GM12801 (cell line): ENCODE data around the gene NLRC3.

Source experiments
- TF ChIP-seq, protein P1 (sequence below): IDR thresholded peaks from one replicate; pipeline ENCODE4 v1.5.1; 2011; ENCODE audit warnings: control low read depth; ENCODE audit not compliant: insufficient read length; ENCODE audit errors: extremely low read depth

The NLRC3 gene

GRCh38 chr16:3564130-3564888 lies 12.9 kb downstream of the NLRC3 start:
- TF ChIP-seq, protein P1, sequence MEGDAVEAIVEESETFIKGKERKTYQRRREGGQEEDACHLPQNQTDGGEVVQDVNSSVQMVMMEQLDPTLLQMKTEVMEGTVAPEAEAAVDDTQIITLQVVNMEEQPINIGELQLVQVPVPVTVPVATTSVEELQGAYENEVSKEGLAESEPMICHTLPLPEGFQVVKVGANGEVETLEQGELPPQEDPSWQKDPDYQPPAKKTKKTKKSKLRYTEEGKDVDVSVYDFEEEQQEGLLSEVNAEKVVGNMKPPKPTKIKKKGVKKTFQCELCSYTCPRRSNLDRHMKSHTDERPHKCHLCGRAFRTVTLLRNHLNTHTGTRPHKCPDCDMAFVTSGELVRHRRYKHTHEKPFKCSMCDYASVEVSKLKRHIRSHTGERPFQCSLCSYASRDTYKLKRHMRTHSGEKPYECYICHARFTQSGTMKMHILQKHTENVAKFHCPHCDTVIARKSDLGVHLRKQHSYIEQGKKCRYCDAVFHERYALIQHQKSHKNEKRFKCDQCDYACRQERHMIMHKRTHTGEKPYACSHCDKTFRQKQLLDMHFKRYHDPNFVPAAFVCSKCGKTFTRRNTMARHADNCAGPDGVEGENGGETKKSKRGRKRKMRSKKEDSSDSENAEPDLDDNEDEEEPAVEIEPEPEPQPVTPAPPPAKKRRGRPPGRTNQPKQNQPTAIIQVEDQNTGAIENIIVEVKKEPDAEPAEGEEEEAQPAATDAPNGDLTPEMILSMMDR = no peak

DNA sequence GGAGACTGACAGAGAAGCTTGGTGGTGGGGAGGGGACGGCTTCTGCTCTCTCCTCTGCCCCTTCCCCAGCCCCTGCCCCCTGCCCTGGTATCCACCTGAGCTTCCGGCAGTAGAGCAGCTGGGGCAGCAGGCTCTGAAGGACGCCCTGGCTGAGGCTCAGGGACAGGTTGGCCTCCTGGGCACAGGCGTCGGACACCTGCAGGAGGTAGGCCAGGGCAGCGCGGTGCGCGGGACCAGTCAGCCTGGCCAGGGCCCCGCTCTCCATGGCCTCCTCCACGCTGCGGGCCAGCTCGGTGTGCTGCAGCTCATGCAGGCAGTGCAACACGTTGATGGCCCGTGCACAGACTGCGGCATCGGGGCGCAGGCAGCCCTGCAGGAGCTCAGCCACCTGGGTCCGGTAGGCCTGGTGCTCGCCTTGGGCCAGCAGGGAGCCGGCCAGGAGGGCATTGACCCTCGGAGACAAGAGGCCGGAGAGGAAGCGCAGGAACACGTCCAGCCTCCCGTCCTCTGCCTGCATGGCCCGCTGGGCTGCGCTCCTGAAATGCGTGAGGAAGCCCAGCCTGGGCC lies 14.2 kb downstream of the NLRC3 start:
- TF ChIP-seq, protein P1 = no peak

DNA sequence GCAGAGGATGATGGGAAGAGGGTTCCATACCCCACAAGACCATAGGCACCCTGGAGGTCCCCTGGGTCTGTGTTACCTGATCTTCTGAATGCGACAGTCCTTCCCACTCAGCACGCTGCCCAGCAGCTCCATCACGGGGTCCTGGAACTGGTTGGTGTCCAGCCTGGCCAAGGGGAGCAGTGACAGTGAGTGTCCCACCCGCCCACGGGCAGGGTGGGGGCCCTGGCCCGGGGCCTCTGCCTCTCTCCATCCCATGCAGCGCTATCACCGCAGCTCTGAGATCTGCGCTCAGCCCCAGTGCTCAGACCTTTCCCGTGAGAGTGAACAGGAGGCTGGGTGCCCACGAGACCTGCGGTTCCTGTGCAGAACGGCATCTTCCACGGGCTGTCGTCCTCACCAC lies 15.6 kb downstream of the NLRC3 start:
- TF ChIP-seq, protein P1 = no peak

DNA sequence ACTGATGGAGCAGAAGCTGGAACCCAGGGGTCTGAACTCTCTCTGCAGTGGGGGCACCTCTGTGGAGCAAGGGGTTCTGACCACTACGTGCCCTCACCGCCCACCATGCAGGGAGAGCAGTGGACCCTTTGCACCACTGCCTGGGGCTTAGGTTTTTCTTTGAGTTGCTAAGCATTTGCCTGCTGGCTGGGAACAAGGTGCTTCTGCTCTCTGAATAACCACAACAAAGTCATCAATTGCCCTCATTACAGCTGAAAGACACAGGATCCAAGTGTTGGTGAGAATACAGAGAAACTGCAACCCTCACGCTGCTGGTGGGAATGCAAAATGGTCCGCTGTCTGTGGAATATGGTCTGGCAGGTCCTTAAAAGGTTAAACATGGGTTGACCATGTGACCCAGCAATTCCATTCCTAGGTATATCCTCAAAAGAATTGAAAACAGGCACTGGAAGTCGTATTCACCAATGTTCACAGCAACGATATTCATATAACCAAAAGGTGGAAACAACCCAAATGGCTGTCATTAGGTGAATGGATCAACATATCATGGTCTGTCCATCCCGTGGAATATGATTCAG lies 22.8 kb downstream of the NLRC3 start:
- TF ChIP-seq, protein P1 = no peak

- TF ChIP-seq, protein P1 = no peak
Observed at GRCh38 chr16:3553138-3553923, 23.9 kb downstream of the NLRC3 start.

- TF ChIP-seq, protein P1 = no peak
Observed at GRCh38 chr16:3550851-3551847, 26.1 kb downstream of the NLRC3 start.
